Measurements from ENCODE around the gene HS6ST1. TPM values are rescaled to one million over a fixed set of nuclear protein-coding genes. Genes with fewer than 3 reads are reported as not detected.

The HS6ST1 gene
- total RNA-seq, 3 donors from 2014 or later (not counting 1 experiment from before 2014, with no cell fraction given): 18.9 to 35.9 (median 28.8) TPM

DNA sequence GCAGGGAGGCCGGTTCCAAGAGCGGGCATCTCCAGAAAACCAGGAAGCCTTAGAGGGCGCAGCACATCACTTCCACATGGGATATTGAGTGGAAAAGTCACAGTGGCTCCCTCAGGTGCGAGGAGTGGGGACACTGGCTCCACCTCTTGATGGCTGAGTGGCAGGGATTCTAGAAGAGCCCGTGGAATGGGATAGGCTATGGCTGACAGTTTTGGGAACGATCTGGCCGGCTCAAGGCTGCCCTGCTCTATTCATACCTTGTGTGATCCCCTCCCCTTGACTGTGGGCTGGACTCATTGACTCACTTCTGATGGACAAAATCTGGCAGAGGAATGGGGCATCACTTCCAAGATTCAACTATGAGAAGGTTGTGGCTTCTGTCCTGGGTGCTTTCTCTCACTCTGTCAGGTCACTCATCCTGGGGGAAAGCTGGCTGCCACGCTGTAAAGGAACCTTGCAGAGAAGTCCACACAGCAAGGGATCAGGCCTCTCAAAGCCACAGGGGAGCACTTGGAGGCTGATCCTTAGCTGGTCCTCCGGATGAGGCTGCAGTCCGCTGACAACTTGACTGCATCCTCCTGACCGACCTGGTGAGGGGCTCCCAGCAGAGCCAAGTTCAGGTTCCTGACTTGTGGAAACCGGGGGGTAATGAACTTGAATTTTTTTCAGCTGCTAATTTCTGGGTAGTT, 46.7 kb upstream of the HS6ST1 start:
- H3K27ac ChIP-seq (ENCODE audit: low read length): no peak overlapping the region
- no peak for ATAC-seq
- Mint-ChIP-seq H3K4me3 (no peak overlapping the region), H3K36me3 (no peaks in the 10 kb centered on the region), H3K9me3 (no peaks in the 10 kb centered on the region), H3K27ac (no peak overlapping the region), H3K27me3 (ENCODE audit: low read depth in 2 of 2) (peaks cover 7 to 9% of the 10 kb centered on the region in 2 donors), H3K4me1 (peaks cover 2 to 8% of the 10 kb centered on the region in 2 donors)
- no peaks in the 10 kb centered on the region for H3K9me3 ChIP-seq (ENCODE audit: control insufficient read depth, insufficient read depth, low read length)
- no peaks in the 10 kb centered on the region for H3K36me3 ChIP-seq (ENCODE audit: control insufficient read depth, insufficient read depth, low read length)
- DNase-seq: no peak
- WGBS (ENCODE audit: insufficient coverage): 86% methylated on average over 12 of the region's 12 CpGs
- intact Hi-C loops (cut with micrococcal nuclease): no loop called here
- H3K27me3 ChIP-seq (ENCODE audit: control insufficient read depth, insufficient read depth, low read length): no peaks in the 10 kb centered on the region
- H3K4me3 ChIP-seq (ENCODE audit: low read length): no peak overlapping the region
- H3K4me1 ChIP-seq (ENCODE audit: control insufficient read depth, insufficient read depth, low read length): no peaks in the 10 kb centered on the region
- TF ChIP-seq, protein P1, sequence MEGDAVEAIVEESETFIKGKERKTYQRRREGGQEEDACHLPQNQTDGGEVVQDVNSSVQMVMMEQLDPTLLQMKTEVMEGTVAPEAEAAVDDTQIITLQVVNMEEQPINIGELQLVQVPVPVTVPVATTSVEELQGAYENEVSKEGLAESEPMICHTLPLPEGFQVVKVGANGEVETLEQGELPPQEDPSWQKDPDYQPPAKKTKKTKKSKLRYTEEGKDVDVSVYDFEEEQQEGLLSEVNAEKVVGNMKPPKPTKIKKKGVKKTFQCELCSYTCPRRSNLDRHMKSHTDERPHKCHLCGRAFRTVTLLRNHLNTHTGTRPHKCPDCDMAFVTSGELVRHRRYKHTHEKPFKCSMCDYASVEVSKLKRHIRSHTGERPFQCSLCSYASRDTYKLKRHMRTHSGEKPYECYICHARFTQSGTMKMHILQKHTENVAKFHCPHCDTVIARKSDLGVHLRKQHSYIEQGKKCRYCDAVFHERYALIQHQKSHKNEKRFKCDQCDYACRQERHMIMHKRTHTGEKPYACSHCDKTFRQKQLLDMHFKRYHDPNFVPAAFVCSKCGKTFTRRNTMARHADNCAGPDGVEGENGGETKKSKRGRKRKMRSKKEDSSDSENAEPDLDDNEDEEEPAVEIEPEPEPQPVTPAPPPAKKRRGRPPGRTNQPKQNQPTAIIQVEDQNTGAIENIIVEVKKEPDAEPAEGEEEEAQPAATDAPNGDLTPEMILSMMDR (IDR thresholded peaks at IDR 0.05): no peak

DNA sequence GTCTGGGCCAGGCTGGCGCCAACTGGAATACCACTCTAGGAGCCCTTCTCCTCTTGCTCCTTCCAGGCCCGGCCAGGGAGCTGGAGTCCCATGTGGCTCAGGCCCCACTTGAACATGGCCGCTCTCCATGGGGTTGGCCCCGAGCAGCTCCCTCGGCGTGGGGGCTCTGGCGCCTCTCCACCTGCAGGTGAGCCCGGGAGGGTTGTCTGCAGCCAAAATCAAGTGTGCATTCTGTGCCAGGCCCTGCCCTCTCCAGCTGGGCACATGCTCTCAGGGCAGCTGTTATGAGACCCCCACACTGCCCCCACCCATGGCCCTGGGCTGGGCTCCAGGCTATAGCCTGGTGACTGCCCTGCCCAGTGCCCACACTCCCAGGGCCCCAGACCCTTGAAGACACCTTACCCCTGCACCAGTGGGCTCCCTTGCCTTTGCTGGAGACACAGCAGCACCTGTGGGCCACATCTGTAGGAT, 45.8 kb upstream of the HS6ST1 start:
- Histone ChIP-seq H3K4me3 (ENCODE audit: low read length) (no peak overlapping the region), H3K9me3 (ENCODE audit: control insufficient read depth, insufficient read depth, low read length) (no peaks in the 10 kb centered on the region), H3K4me1 (ENCODE audit: control insufficient read depth, insufficient read depth, low read length) (peaks cover 7% of the 10 kb centered on the region), H3K27me3 (ENCODE audit: control insufficient read depth, insufficient read depth, low read length) (no peaks in the 10 kb centered on the region), H3K36me3 (ENCODE audit: control insufficient read depth, insufficient read depth, low read length) (no peaks in the 10 kb centered on the region), H3K27ac (ENCODE audit: low read length) (no peak overlapping the region)
- Mint-ChIP-seq H3K4me1 (peaks cover 11 to 16% of the 10 kb centered on the region in 2 donors), H3K9me3 (no peaks in the 10 kb centered on the region), H3K27me3 (ENCODE audit: low read depth in 2 of 2) (peaks cover 9 to 10% of the 10 kb centered on the region in 2 donors), H3K4me3 (no peak overlapping the region), H3K27ac (no peak overlapping the region), H3K36me3 (no peaks in the 10 kb centered on the region)
- TF ChIP-seq, protein P1 (IDR thresholded peaks at IDR 0.05): no peak
- no peak for DNase-seq
- no peak for ATAC-seq
- intact Hi-C loops (cut with micrococcal nuclease): no loop called here
- WGBS (ENCODE audit: insufficient coverage): 89% methylated on average over 8 of the region's 8 CpGs

DNA sequence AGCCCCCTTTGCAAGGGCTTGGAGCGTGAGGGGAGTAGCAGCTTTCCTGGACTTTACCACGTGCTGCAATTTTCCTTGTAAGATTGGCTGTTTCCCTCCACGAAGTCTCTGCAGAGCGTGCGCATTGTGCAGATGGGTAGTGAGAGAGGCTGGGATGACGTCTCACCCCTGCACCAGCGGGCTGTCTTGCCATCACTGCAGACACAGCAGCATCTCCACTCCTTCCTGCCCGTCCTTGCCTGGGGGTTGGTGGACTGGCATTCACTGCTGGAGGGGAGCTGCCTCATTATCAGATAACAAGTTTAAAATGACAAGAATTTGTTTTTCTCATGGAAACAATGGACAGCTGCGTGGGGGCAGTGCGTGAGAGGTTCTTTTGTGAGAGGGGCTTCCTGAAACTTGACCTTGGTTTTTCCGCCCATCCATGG, 45.3 kb upstream of the HS6ST1 start:
- Histone ChIP-seq H3K9me3 (ENCODE audit: control insufficient read depth, insufficient read depth, low read length) (no peaks in the 10 kb centered on the region), H3K36me3 (ENCODE audit: control insufficient read depth, insufficient read depth, low read length) (no peaks in the 10 kb centered on the region), H3K27me3 (ENCODE audit: control insufficient read depth, insufficient read depth, low read length) (no peaks in the 10 kb centered on the region), H3K4me1 (ENCODE audit: control insufficient read depth, insufficient read depth, low read length) (peaks cover 12% of the 10 kb centered on the region), H3K27ac (ENCODE audit: low read length) (no peak overlapping the region), H3K4me3 (ENCODE audit: low read length) (no peak overlapping the region)
- no peaks in the 10 kb centered on the region for H3K36me3 Mint-ChIP-seq
- intact Hi-C loops (cut with micrococcal nuclease): no loop called here
- DNase-seq (no peak), ATAC-seq (no peak)
- 93% methylated on average over 11 of the region's 11 CpGs for WGBS (ENCODE audit: insufficient coverage)
- no peaks in the 10 kb centered on the region for H3K9me3 Mint-ChIP-seq
- no peak overlapping the region for H3K27ac Mint-ChIP-seq
- peaks cover 17 to 22% of the 10 kb centered on the region in 2 donors for H3K4me1 Mint-ChIP-seq
- H3K27me3 Mint-ChIP-seq (ENCODE audit: low read depth in 2 of 2): peaks cover 9 to 10% of the 10 kb centered on the region in 2 donors
- no peak overlapping the region for H3K4me3 Mint-ChIP-seq
- TF ChIP-seq, protein P1 (IDR thresholded peaks at IDR 0.05): no peak

DNA sequence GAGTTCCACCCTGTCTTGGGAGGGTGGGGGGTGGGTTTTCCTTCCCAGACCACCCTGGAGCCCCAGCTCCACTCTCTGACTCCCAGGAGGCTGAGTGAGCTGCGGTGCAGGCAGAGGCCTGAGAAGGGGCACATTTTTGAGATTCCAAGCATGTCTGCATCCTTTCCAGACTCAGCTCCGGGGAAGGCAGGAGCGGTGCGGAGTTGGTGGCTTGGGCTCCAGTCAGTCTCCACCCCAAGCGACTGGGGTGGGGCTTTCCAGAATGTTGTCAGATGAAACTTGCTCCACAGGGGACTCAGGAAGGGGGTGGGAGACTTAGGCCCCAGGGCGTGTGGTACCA, 44.2 kb upstream of the HS6ST1 start:
- Mint-ChIP-seq H3K9me3 (no peaks in the 10 kb centered on the region), H3K4me1 (peaks cover 20 to 25% of the 10 kb centered on the region in 2 donors), H3K27me3 (ENCODE audit: low read depth in 2 of 2) (peaks cover 10 to 14% of the 10 kb centered on the region in 2 donors), H3K4me3 (no peak overlapping the region), H3K27ac (no peak overlapping the region), H3K36me3 (no peaks in the 10 kb centered on the region)
- H3K27ac ChIP-seq (ENCODE audit: low read length): no peak overlapping the region
- WGBS (ENCODE audit: insufficient coverage): 84% methylated on average over 6 of the region's 6 CpGs
- peaks cover 20% of the 10 kb centered on the region for H3K4me1 ChIP-seq (ENCODE audit: control insufficient read depth, insufficient read depth, low read length)
- ATAC-seq (no peak), DNase-seq (no peak)
- H3K4me3 ChIP-seq (ENCODE audit: low read length): no peak overlapping the region
- H3K27me3 ChIP-seq (ENCODE audit: control insufficient read depth, insufficient read depth, low read length): no peaks in the 10 kb centered on the region
- intact Hi-C loops (cut with micrococcal nuclease): no loop called here
- H3K9me3 ChIP-seq (ENCODE audit: control insufficient read depth, insufficient read depth, low read length): no peaks in the 10 kb centered on the region
- TF ChIP-seq, protein P1 (IDR thresholded peaks at IDR 0.05): no peak
- no peaks in the 10 kb centered on the region for H3K36me3 ChIP-seq (ENCODE audit: control insufficient read depth, insufficient read depth, low read length)

All from natural killer cell (primary cell).